ENCODE data around the gene FAM222A.

Gene FAM222A

GRCh38 chr12:109743076-109743910 lies 29.7 kb downstream of the FAM222A start:
- no peak for TF ChIP-seq Cebpa-rat (IDR thresholded peaks at IDR 0.05)
- H3K9me3 ChIP-seq, result no peaks in the 10 kb centered on the region
- peaks cover 11% of the 10 kb centered on the region for H3K4me1 ChIP-seq
- peaks cover 33% of the 10 kb centered on the region; the same call in 1 of the 2 replicates for H4K20me1 ChIP-seq
- H3K27me3 ChIP-seq, result no peaks in the 10 kb centered on the region
- no peak overlapping the region for H3K27ac ChIP-seq
- H3K9ac ChIP-seq, result no peak overlapping the region
- H3K4me2 ChIP-seq, result no peak overlapping the region
- H3K36me3 ChIP-seq, result no peaks in the 10 kb centered on the region
- no peak overlapping the region for H3K4me3 ChIP-seq

GRCh38 chr12:109744026-109744425 lies 30.4 kb downstream of the FAM222A start:
- Histone ChIP-seq H3K9me3 (no peaks in the 10 kb centered on the region), H3K4me3 (no peak overlapping the region), H3K27me3 (no peaks in the 10 kb centered on the region), H3K27ac (no peak overlapping the region), H4K20me1 (peaks cover 26% of the 10 kb centered on the region; the same call in 1 of the 2 replicates), H3K36me3 (no peaks in the 10 kb centered on the region), H3K4me1 (peaks cover 11% of the 10 kb centered on the region), H3K4me2 (no peak overlapping the region), H3K9ac (no peak overlapping the region)
- TF ChIP-seq Cebpa-rat (IDR thresholded peaks at IDR 0.05), result no peak

- peaks cover 17% of the 10 kb centered on the region; the same call in 1 of the 2 replicates for H4K20me1 ChIP-seq
- H3K27me3 ChIP-seq, result no peaks in the 10 kb centered on the region
- no peak overlapping the region for H3K9ac ChIP-seq
- H3K4me3 ChIP-seq, result no peak overlapping the region
- TF ChIP-seq Cebpa-rat (IDR thresholded peaks at IDR 0.05), result no peak
- no peak overlapping the region for H3K27ac ChIP-seq
- no peak overlapping the region for H3K4me2 ChIP-seq
- no peaks in the 10 kb centered on the region for H3K36me3 ChIP-seq
- H3K4me1 ChIP-seq, result peaks cover 11% of the 10 kb centered on the region
- no peaks in the 10 kb centered on the region for H3K9me3 ChIP-seq
These were observed 31.6 kb downstream of the FAM222A start for GRCh38 chr12:109744986-109745942.

- no peak for TF ChIP-seq Cebpa-rat (IDR thresholded peaks at IDR 0.05)
- Histone ChIP-seq H3K4me1 (no peaks in the 10 kb centered on the region), H3K27ac (no peak overlapping the region), H3K27me3 (no peaks in the 10 kb centered on the region), H3K9ac (no peak overlapping the region), H4K20me1 (no peaks in the 10 kb centered on the region), H3K36me3 (no peaks in the 10 kb centered on the region), H3K4me2 (no peak overlapping the region), H3K4me3 (no peak overlapping the region), H3K9me3 (peaks cover 12% of the 10 kb centered on the region; the same call in 1 of the 2 replicates)
These were observed 38.8 kb downstream of the FAM222A start for GRCh38 chr12:109752117-109753053.

- no peak overlapping the region for H3K4me2 ChIP-seq
- no peak overlapping the region for H3K27ac ChIP-seq
- no peaks in the 10 kb centered on the region for H3K36me3 ChIP-seq
- no peaks in the 10 kb centered on the region for H4K20me1 ChIP-seq
- H3K27me3 ChIP-seq, result no peaks in the 10 kb centered on the region
- no peak overlapping the region for H3K4me3 ChIP-seq
- peaks cover 12% of the 10 kb centered on the region; the same call in 1 of the 2 replicates for H3K9me3 ChIP-seq
- no peak overlapping the region for H3K9ac ChIP-seq
- H3K4me1 ChIP-seq, result no peaks in the 10 kb centered on the region
- no peak for TF ChIP-seq Cebpa-rat (IDR thresholded peaks at IDR 0.05)
These were observed 39.4 kb downstream of the FAM222A start for GRCh38 chr12:109753054-109753401.

GRCh38 chr12:109753959-109754358 lies 40.3 kb downstream of the FAM222A start:
- Histone ChIP-seq H3K27ac (no peak overlapping the region), H3K4me1 (no peaks in the 10 kb centered on the region)

GRCh38 chr12:109756457-109756856 lies 42.8 kb downstream of the FAM222A start:
- H3K4me2 ChIP-seq, result no peak overlapping the region
- no peak overlapping the region for H3K9ac ChIP-seq
- no peaks in the 10 kb centered on the region for H4K20me1 ChIP-seq
- no peak overlapping the region for H3K27ac ChIP-seq
- H3K9me3 ChIP-seq, result peaks cover 12% of the 10 kb centered on the region; the same call in 1 of the 2 replicates
- no peaks in the 10 kb centered on the region for H3K36me3 ChIP-seq
- no peaks in the 10 kb centered on the region for H3K27me3 ChIP-seq
- H3K4me1 ChIP-seq, result peaks cover 8% of the 10 kb centered on the region
- H3K4me3 ChIP-seq, result no peak overlapping the region
- no peak for TF ChIP-seq Cebpa-rat (IDR thresholded peaks at IDR 0.05)

More at GRCh38 chr12:109753959-109754358, 40.3 kb downstream of the FAM222A start:
- no peak for TF ChIP-seq Cebpa-rat (IDR thresholded peaks at IDR 0.05)
- Histone ChIP-seq H3K27me3 (no peaks in the 10 kb centered on the region), H4K20me1 (no peaks in the 10 kb centered on the region), H3K9me3 (peaks cover 12% of the 10 kb centered on the region; the same call in 1 of the 2 replicates), H3K9ac (no peak overlapping the region), H3K4me3 (no peak overlapping the region), H3K36me3 (no peaks in the 10 kb centered on the region), H3K4me2 (no peak overlapping the region)

- no peak for TF ChIP-seq Cebpa-rat (IDR thresholded peaks at IDR 0.05)
- Histone ChIP-seq H3K36me3 (no peaks in the 10 kb centered on the region), H3K4me3 (no peak overlapping the region), H3K4me2 (no peak overlapping the region), H4K20me1 (no peaks in the 10 kb centered on the region), H3K27me3 (no peaks in the 10 kb centered on the region), H3K9me3 (peaks cover 12% of the 10 kb centered on the region; the same call in 1 of the 2 replicates), H3K4me1 (peaks cover 8% of the 10 kb centered on the region), H3K27ac (no peak overlapping the region), H3K9ac (no peak overlapping the region)
These were observed 44.1 kb downstream of the FAM222A start for GRCh38 chr12:109757671-109758265.

All from BLaER1 (cell line).